Measurements from ENCODE around the gene ZNF71.
A peak's percentile ranks its signal among the peaks of the same experiment; 100 is the strongest.

ZNF71 gene

DNA sequence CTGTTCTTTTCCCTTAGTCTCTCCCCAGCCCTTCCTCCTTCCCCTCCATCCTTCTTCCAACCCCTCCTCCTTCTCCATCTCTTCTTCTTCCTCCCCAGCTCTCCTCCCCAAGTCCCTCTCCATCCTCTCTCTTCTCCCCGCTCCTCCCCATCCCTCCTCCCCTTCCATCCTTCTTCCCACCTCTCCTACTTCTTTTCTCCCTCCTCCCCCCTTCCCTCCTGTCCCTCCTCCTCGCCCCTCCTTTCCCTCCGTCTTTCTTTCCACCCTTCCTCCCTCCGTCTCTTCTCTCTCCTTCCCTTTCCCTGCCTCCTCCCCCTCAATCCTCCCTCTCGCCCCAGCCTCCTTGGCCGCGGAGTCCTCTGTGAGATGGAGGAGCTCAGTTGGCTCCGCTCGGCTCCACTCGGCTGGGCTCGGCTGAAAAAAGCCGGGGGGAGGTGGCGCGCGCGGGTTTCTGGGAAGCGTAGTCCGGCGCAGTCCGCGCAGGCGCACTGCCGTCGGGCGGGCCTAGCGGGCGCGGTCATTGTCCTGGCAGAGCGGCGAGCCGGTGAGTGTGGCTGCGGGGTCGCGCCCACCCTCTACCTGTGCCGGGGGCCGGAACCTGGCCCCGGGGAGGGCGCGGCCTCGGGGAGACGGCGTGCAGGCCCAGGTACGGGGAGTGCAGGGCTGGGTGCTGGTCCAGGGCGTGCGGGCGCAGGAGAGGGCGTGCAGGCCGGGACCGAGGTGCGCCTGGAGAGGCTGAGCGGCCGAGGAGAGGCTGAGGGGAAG is at the start of gene ZNF71:
TSS of gene ZNF71 (plus strand) at position 520 of the 765 bp plus-strand sequence. CDS start 6,257 bp downstream, outside the sequence.
- DNase-seq = peak; percentile 95

DNA sequence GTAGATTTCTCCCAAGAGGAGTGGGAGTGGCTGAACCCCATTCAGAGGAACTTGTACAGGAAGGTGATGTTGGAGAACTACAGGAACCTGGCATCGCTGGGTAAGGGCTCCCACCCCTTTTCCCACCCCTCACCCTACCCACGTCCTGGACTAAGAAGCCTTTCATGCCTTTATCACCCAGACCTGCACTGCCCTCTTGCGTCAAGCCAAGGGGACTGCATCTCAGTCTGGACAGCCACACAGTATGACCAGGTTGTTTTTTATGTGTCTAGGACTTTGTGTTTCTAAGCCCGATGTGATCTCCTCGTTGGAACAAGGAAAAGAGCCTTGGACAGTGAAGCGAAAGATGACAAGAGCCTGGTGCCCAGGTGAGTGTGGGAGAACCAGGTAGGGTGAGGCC is 47.6 kb upstream of the ZNF71 start:
- no peak for DNase-seq

DNA sequence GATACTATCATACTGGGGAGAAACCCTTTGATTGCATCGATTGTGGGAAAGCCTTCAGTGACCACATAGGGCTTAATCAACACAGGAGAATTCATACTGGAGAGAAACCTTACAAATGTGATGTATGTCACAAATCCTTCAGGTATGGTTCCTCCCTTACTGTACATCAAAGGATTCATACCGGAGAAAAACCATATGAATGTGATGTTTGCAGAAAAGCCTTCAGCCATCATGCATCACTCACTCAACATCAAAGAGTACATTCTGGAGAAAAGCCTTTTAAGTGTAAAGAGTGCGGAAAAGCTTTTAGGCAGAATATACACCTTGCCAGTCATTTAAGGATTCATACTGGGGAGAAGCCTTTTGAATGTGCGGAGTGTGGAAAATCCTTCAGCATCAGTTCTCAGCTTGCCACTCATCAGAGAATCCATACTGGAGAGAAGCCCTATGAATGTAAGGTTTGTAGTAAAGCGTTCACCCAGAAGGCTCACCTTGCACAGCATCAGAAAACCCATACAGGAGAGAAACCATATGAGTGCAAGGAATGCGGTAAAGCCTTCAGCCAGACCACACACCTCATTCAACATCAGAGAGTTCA is 40.7 kb upstream of the ZNF71 start:
- no peak for DNase-seq

DNA sequence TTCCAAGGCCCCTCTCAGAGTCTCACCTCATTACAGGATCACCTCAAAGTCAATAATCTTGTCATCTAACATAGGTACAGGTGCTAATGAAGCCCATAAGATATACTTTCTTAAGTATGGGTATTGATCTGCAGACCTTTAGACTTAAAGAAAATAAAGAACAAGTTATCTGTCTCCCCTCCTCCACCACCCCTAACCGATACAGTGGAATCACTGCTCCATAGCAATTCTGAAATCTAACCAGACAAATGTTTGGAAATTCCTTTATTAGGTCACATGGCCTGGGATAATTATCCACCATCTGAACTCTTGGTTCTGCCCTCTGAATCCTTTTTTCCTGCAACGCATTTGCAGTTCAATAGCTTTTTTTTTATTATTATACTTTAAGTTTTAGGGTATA is 32.3 kb upstream of the ZNF71 start:
- no peak for DNase-seq

DNA sequence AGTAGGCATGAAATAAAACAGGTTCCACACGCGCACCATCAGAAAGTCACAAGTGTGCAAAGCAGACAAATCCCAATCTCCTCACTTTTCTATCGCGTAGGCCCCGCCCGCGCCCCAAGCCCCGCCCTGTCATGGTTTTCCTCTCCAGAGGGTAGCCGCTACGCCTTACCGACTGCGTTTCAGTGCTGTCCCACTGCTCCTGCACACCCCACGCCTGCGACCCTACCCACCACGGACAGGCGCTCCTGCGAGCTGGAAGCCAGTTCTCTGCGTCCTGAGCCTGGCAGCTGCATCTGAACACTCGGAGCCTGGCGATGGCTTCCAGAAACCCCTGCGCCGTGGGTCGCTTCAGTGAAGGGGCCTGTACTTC is 28.2 kb upstream of the ZNF71 start:
- no peak for DNase-seq

GRCh38 chr19:56567274-56568120 is 27.6 kb upstream of the ZNF71 start, which contains the start of gene ZNF470:
ZNF470 (plus strand) TSS chr19:56567468; CDS start chr19:56570312, 2,844 bp downstream.
- peak; percentile 97 for DNase-seq

DNA sequence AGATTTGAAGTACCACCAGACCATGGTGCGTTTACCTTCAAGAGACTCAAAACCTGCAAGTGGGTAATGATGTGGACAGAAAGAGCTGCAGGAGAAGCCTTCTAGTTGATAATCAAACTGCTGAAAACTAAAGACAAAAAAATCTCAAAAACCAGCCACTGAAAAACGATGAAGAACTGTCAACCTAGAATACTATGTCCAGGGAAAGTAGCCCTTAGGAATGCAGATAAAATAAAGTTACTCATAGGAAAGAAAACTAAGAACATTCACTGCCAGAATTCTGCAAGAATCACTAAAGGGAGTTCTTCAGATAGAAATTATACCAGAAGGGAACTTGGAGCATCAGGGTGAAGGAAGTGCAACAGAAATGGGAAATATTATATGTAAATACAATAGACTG is 22.5 kb upstream of the ZNF71 start:
- no peak for DNase-seq

DNA sequence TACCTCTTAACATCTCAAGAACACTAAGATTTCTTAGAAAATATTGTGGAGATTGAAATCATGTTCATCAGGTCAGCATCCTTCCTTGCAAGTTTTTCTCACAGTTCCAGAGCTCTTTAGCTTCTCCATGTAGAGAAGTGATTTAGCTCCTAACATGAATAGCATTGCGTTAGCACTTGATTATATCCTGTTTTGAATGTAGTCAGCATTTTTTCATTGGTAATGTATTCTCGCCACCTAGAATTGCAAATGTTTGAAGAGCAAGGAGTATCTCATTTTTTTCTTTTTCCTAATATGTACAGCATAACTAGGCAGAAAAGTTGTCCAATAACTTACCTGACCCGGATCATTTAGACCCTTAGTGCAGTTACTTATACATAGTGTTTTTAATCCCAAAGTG is 21.2 kb upstream of the ZNF71 start:
- DNase-seq = no peak

- DNase-seq = no peak
Measured at GRCh38 chr19:56577719-56578602, 17.1 kb upstream of the ZNF71 start.

GRCh38 chr19:56594446-56594782 is 688 bp upstream of the ZNF71 start:
- DNase-seq = no peak

GRCh38 chr19:56595548-56595899 is 422 bp downstream of the ZNF71 start:
- no peak for DNase-seq

DNA sequence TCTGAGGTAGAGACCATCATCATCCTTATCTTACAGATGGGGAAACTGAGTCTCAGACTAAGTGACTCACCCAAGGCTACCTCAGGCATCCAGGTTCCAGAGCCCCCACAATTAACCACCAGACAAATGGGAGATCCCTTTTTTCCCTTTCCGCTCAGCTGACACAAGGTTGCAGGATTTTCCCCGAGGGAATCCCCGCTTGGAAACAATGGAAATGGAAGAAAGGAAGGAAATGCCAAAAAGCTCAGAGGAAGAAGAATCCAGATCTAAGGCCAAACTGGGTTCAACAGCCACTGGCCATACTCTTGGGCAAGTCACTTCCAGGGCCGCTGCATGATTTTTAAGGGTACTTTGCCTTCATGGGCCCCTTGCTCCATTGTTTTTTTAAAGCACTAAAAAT is 1.6 kb downstream of the ZNF71 start:
- no peak for DNase-seq

- DNase-seq = no peak
Measured at GRCh38 chr19:56597696-56598095, 2.6 kb downstream of the ZNF71 start.

GRCh38 chr19:56601375-56601774 is 6.3 kb downstream of the ZNF71 start:
- DNase-seq = no peak

DNA sequence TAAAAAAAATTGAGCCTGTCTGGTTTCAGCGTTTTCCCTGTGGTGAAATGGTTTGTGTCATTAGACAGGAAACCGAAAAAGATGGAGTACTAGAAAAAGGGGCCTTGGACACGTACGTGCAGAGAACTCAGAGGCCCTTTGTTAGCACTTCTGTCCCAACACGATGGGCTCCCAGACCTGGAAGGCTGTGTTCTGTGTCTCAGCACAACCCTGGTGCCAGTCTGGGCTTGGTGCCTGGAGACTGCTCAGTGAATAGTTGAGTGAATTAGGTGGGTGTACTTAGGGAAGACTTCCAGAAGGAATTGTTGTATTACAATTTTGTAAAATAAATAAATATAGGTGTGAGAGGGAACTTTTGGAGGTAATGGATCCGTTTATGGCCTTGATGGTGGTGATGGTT is 8.7 kb downstream of the ZNF71 start:
- no peak for DNase-seq

DNA sequence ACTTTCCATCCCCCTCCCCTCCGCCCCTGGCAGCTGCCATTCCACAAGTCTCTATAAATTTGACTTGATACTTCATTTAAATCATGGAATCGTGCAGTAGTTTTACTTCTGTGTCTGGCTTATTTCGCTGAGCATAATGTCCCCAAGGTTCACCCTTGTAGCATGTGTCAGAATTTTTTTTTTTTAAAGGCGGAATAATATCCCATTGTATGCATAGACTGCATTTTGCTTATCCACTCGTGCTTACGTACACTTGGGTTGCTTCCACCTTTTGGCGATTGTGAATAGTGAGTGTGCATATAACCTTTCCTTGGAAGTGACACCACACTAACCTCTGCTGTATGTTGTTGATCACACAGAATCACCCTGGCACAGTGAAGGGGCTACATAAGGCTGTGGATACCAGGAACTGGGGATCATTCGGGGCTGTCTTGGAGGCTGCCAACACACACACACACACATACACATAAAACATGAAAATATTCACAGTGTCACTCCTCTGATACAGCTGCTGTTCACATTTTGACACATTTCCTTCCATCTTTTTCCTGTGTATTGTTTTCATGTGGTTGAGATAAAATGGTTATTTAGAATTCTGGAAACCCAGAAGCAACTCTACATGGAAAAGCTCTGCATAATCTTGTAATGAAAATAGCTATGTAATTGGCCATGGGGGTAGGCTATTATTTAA is 13.3 kb downstream of the ZNF71 start:
- no peak for DNase-seq

GRCh38 chr19:56611288-56611687 is 16.2 kb downstream of the ZNF71 start:
- DNase-seq = no peak

- DNase-seq = no peak
Measured at GRCh38 chr19:56612737-56613136, 17.6 kb downstream of the ZNF71 start.

GRCh38 chr19:56613639-56614038 is 18.5 kb downstream of the ZNF71 start:
- no peak for DNase-seq

DNA sequence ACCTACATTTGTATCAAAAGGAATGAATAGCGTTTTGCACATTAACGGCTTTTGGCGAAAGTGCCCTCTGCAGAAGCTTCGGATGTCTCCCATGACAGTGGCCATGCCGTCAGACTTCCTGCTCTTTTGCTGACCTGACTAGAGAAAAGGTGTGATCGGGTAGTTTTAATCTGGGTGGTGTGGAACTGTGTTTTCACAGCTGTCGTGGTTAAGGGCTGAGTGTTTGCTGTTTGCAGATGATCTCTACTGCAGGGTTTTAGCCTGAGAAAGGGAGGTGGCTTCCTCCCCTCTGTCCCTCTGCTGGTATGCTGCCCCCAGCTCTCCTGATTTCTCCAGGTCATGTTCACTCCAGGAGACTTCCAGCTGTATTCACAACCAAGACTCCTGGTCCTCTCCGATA is 22.4 kb downstream of the ZNF71 start:
- DNase-seq = no peak

- DNase-seq = no peak
Measured at GRCh38 chr19:56619121-56619520, 24.0 kb downstream of the ZNF71 start.

DNA sequence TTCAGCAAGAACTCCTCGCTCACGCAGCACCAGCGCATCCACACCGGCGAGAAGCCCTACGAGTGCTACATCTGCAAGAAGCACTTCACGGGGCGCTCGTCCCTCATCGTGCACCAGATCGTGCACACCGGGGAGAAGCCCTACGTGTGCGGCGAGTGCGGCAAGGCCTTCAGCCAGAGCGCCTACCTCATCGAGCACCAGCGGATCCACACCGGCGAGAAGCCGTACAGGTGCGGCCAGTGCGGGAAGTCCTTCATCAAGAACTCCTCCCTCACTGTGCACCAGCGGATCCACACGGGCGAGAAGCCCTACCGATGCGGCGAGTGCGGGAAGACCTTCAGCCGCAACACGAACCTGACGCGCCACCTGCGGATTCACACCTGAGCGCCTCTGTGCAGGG is 27.3 kb downstream of the ZNF71 start:
- DNase-seq = no peak

Data from islet precursor cell (in vitro differentiated cells).